Measurements from ENCODE around the gene GRK4. TPM values are rescaled to one million over a fixed set of nuclear protein-coding genes. Genes with fewer than 3 reads are reported as not detected.
"Not testable (repeated sequence)": the region's sequence is repeated elsewhere in the genome, so short reads cannot be mapped to it uniquely, and the experiment has no call there.

GRK4 gene
- total RNA-seq, 3 donors from 2014 or later = 0.87 to 8.9 (median 3.9) TPM

DNA sequence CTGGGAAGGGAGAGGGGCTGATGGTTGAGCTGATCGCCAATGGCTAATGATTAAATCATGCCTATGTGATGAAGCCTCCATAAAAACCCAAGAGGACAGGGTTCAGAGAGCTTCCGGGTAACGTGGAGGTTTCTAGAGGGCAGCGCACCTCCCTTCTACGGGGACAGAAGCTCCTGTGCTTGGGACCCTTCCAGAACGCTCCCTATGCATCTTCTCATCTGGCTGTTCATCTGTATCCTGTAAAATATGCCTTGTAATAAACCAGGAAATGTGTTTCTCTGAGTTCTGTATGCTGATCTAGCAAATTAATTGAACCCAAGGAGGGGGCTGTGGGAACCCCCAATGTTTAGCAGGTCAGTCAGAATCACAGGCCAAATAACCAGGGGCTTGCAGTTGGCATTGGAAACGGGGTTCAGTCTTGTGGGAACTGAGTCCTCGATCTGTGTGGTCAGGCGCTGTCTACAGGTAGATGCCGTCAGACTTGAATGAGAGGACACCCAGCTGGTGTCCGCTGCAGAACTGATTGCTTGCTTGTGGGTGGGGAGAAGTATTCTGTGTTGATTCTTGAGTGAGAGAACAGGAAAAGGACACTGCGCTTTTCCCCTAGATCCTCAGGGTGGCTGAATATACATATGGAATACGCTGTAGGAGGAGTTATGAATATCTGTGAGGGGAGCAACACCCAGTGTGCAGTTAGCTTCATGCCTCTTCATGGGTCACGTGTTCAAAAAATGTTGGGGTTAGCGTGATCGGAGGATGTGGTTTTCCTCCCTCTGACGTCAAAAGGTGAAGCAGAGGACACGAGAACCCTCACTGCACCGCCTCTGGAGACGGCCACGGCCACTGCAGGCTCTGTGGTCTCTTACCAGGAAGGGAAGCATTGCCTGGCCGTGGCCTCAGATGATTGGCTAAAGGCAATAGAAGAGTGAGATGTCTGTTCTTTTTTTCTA lies 81.8 kb downstream of the GRK4 start:
- no peaks in the 10 kb centered on the region for H3K4me1 ChIP-seq (ENCODE audit: low read depth)
- DNase-seq (peak; percentile 54 to 87 (median 64)), ATAC-seq (peak; percentile 31)

GRCh38 chr4:3046162-3046561 lies 82.8 kb downstream of the GRK4 start:
- no peak for ATAC-seq
- Histone ChIP-seq H3K9me3 (no peaks in the 10 kb centered on the region), H3K4me3 (no peak overlapping the region), H3K4me1 (ENCODE audit: low read depth) (no peaks in the 10 kb centered on the region), H3K36me3 (ENCODE audit: low read depth) (no peaks in the 10 kb centered on the region)
- TF ChIP-seq, protein P1, sequence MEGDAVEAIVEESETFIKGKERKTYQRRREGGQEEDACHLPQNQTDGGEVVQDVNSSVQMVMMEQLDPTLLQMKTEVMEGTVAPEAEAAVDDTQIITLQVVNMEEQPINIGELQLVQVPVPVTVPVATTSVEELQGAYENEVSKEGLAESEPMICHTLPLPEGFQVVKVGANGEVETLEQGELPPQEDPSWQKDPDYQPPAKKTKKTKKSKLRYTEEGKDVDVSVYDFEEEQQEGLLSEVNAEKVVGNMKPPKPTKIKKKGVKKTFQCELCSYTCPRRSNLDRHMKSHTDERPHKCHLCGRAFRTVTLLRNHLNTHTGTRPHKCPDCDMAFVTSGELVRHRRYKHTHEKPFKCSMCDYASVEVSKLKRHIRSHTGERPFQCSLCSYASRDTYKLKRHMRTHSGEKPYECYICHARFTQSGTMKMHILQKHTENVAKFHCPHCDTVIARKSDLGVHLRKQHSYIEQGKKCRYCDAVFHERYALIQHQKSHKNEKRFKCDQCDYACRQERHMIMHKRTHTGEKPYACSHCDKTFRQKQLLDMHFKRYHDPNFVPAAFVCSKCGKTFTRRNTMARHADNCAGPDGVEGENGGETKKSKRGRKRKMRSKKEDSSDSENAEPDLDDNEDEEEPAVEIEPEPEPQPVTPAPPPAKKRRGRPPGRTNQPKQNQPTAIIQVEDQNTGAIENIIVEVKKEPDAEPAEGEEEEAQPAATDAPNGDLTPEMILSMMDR (IDR thresholded peaks at IDR 0.05) = no peak
- no peak for DNase-seq
- intact Hi-C loops (cut with DNase I, micrococcal nuclease) = no loop called here

More for the DNA sequence above, 81.8 kb downstream of the GRK4 start:
- H3K4me3 ChIP-seq = no peak overlapping the region
- TF ChIP-seq, protein P1 (IDR thresholded peaks at IDR 0.05) = no peak
- no peaks in the 10 kb centered on the region for H3K36me3 ChIP-seq (ENCODE audit: low read depth)
- no peaks in the 10 kb centered on the region for H3K9me3 ChIP-seq
- intact Hi-C loops (cut with DNase I, micrococcal nuclease) = no loop called here

DNA sequence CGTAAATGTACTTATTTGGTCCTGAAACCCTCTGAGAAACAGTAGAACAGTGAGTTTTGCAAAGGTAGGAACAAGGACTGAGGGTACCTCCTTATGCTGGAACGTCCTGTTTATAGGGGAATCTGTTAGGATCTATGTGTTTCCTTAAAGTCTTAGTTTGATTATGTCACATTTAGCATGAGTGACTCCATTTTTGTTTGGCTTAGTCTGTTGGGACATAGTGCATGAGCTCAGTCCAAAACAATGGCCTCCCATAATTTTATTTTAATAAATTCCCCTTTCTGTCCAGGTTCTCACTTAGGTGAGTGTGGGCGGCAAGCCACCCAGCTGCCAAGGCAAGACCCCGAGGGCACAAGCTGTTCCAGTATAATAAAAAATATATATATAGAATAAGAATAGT lies 83.3 kb downstream of the GRK4 start:
- TF ChIP-seq, protein P1 (IDR thresholded peaks at IDR 0.05) = no peak
- ATAC-seq (no peak), DNase-seq (no peak)
- H3K4me3 ChIP-seq = no peak overlapping the region
- intact Hi-C loops (cut with DNase I, micrococcal nuclease) = no loop called here
- H3K9me3 ChIP-seq = no peaks in the 10 kb centered on the region
- H3K4me1 ChIP-seq (ENCODE audit: low read depth) = no peaks in the 10 kb centered on the region
- no peaks in the 10 kb centered on the region for H3K36me3 ChIP-seq (ENCODE audit: low read depth)

DNA sequence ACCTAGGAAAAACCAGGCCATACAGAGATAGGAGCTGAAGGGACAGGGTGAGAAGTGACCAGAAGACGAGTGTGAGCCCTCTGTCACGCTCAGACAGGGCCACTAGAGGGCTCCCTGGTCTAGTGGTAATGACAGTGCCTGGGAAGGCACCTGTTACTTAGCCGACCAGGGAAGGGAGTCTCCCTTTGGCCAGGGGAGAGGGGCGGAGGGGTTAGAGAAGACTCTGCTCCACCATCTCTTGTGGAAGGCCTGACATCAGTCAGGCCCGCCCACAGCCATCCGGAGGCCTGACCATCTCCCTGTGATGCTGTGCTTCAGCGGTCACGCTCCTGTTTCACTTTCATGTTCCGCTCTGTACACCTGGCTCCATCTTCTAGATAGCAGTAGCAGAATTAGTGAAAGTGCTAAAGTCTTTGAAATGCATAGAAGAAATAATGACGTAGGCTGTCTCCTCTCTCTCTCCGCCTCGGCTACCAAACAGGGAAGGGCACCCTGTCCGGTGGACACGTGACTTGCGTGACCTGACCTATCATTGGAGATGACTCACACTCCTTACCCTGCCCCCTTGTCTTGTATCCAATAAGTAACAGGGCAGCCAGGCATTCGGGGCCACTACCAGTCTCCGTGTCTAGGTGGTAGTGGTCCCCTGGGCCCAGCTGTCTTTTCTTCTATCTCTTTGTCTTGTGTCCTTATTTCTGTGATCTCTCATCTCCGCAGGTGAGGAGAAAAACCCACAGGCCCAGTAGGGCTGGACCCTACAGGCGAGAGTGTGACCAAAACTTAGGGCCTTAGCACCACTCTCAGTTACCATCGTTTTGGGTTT lies 84.3 kb downstream of the GRK4 start:
- no peaks in the 10 kb centered on the region for H3K4me1 ChIP-seq (ENCODE audit: low read depth)
- peak; percentile 79 to 84 (median 83) for DNase-seq
- no peaks in the 10 kb centered on the region for H3K9me3 ChIP-seq
- no peak overlapping the region for H3K4me3 ChIP-seq
- TF ChIP-seq, protein P1 (IDR thresholded peaks at IDR 0.05) = peak; percentile 54
- intact Hi-C loops (cut with DNase I, micrococcal nuclease) = no loop called here
- ATAC-seq = peak; percentile 86
- no peaks in the 10 kb centered on the region for H3K36me3 ChIP-seq (ENCODE audit: low read depth)

DNA sequence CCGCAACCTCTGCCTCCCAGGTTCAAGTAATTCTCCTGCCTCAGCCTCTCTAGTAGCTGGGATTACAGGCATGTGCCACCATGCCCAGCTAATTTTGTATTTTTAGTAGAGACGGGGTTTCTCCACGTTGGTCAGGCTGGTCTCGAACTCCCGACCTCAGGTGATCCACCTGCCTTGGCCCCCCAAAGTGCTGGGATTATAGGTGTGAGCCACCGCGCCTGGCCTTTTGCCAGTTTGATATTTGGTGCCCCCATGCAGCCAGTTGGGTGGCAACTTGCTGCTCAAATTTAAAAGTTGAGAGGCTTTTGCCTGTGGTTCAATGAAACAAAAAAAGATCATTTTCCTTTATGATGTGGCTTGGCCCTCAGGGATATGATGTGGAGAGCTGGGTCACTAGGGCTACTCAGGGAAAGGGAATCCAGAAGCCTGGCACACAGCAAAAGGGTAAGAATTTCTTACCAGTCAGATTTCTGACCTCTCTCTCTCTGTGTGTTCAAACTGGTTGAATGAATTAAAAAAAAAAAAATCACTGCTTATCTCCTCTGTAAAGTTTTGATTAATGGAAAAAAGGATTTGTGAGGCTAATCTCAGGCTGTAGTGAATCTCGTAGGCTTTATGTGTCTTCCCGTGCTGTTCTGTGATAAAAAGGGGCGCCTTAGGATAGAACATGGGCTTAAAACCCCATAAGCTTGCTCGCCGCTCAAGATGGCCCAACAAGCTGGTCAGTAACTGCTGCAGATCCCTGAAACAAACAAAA lies 87.9 kb downstream of the GRK4 start:
- DNase-seq; intact Hi-C loops (cut with DNase I, micrococcal nuclease); ATAC-seq; H3K4me3 ChIP-seq; H3K36me3 ChIP-seq (ENCODE audit: low read depth); H3K4me1 ChIP-seq (ENCODE audit: low read depth): not testable (repeated sequence)
- H3K9me3 ChIP-seq = peaks cover 14% of the 10 kb centered on the region
